Naive B cell (primary cell): ENCODE results near the gene TAS2R50. TPM values are rescaled to one million over a fixed set of nuclear protein-coding genes. Genes with fewer than 3 reads are reported as not detected.

Source experiments
- ATAC-seq, 2 donors: fragments of 150-1000 bp; cut with Tn5 transposase; 2 replicates each; pipeline ENCODE4 v1.10.0; 2021; ENCODE audit warnings: low read depth in 2 of 2, mild to moderate bottlenecking in 2 of 2, moderate library complexity in 2 of 2
- DNase-seq: peaks from one replicate; pipeline ENCODE4 v3.0.0; 2022
- H3K27ac Mint-ChIP-seq, 6 donors: one replicate each; pipeline ENCODE4 v1.8.0; 2020 to 2022; ENCODE audit warnings: mild to moderate bottlenecking in 6 of 6, mixed read lengths in 6 of 6, moderate library complexity in 5 of 6, inconsistent platforms in 2 of 6
- H3K27me3 Mint-ChIP-seq, 3 donors: one replicate each; pipeline ENCODE4 v1.8.0; 2021 to 2022; ENCODE audit warnings: mixed read lengths in 3 of 3, mild to moderate bottlenecking in 1 of 3
- H3K36me3 Mint-ChIP-seq, 2 donors: one replicate each; pipeline ENCODE4 v1.8.0; 2020 to 2022; ENCODE audit warnings: mixed read lengths in 2 of 2, inconsistent platforms in 1 of 2, mild to moderate bottlenecking in 1 of 2
- H3K4me1 Mint-ChIP-seq, 3 donors: one replicate each; pipeline ENCODE4 v1.8.0; 2020 to 2022; ENCODE audit warnings: mixed read lengths in 3 of 3, inconsistent platforms in 1 of 3, mild to moderate bottlenecking in 1 of 3, moderate library complexity in 1 of 3
- H3K4me3 Mint-ChIP-seq, 8 donors: one replicate each; pipeline ENCODE4 v1.8.0; 2020 to 2022; ENCODE audit warnings: mild to moderate bottlenecking in 8 of 8, mixed read lengths in 8 of 8, moderate library complexity in 8 of 8, inconsistent platforms in 2 of 8
- H3K9me3 Mint-ChIP-seq, 7 donors: one replicate each; pipeline ENCODE4 v1.8.0; 2020 to 2022; ENCODE audit warnings: mixed read lengths in 7 of 7, mild to moderate bottlenecking in 5 of 7, inconsistent platforms in 2 of 7, moderate library complexity in 1 of 7
- polyA plus RNA-seq, 6 donors: library from polyadenylated mRNA; unstranded; fragments of 300-500 nt; fragmentation: Illumina TruSeq; gene quantifications; one replicate each; pipeline ENCODE4 v1.2.3, GENCODE V29; 2021; ENCODE audit warnings: low read depth in 6 of 6

TAS2R50 gene
- polyA plus RNA-seq, 6 donors from 2014 or later: not detected

GRCh38 chr12:10974965-10975364 lies 11.7 kb downstream of the TAS2R50 start:
- Mint-ChIP-seq H3K9me3 (peaks cover 0 to 1% (median 0%) of the 10 kb centered on the region in 7 donors), H3K27ac (no peak overlapping the region), H3K4me3 (no peak overlapping the region), H3K27me3 (no peaks in the 10 kb centered on the region), H3K4me1 (peaks cover 0 to 17% (median 14%) of the 10 kb centered on the region in 3 donors), H3K36me3 (peaks cover 0 to 9% of the 10 kb centered on the region in 2 donors)
- no peak for ATAC-seq
- no peak for DNase-seq

- no peak for ATAC-seq
- H3K27ac Mint-ChIP-seq: no peak overlapping the region
- H3K36me3 Mint-ChIP-seq: peaks cover 0 to 4% of the 10 kb centered on the region in 2 donors
- H3K4me3 Mint-ChIP-seq: no peak overlapping the region
- H3K4me1 Mint-ChIP-seq: peaks cover 0 to 4% (median 0%) of the 10 kb centered on the region in 3 donors
- no peak for DNase-seq
- no peaks in the 10 kb centered on the region for H3K27me3 Mint-ChIP-seq
- peaks cover 0 to 1% (median 0%) of the 10 kb centered on the region in 7 donors for H3K9me3 Mint-ChIP-seq
Measured at GRCh38 chr12:10968765-10969456, 17.8 kb downstream of the TAS2R50 start.

- ATAC-seq (no peak), DNase-seq (no peak)
- Mint-ChIP-seq H3K9me3 (peaks cover 0 to 1% (median 0%) of the 10 kb centered on the region in 7 donors), H3K27me3 (no peaks in the 10 kb centered on the region), H3K36me3 (peaks cover 0 to 9% of the 10 kb centered on the region in 2 donors), H3K4me3 (no peak overlapping the region), H3K4me1 (peaks cover 0 to 4% (median 0%) of the 10 kb centered on the region in 3 donors), H3K27ac (peak overlapping the region in 1 of 6 donors; percentile 7)
Measured at GRCh38 chr12:10967409-10967808, 19.3 kb downstream of the TAS2R50 start.

GRCh38 chr12:10966314-10966713 lies 20.4 kb downstream of the TAS2R50 start:
- H3K27ac Mint-ChIP-seq: no peak overlapping the region
- peaks cover 0 to 9% of the 10 kb centered on the region in 2 donors for H3K36me3 Mint-ChIP-seq
- no peak for DNase-seq
- peaks cover 0 to 1% (median 0%) of the 10 kb centered on the region in 7 donors for H3K9me3 Mint-ChIP-seq
- no peak overlapping the region for H3K4me3 Mint-ChIP-seq
- peaks cover 6 to 10% (median 8%) of the 10 kb centered on the region in 3 donors for H3K4me1 Mint-ChIP-seq
- ATAC-seq: no peak
- no peaks in the 10 kb centered on the region for H3K27me3 Mint-ChIP-seq

GRCh38 chr12:10965476-10965875 lies 21.2 kb downstream of the TAS2R50 start:
- Mint-ChIP-seq H3K4me3 (no peak overlapping the region), H3K4me1 (peaks cover 14 to 15% (median 15%) of the 10 kb centered on the region in 3 donors), H3K9me3 (peaks cover 0 to 1% (median 0%) of the 10 kb centered on the region in 7 donors), H3K27ac (no peak overlapping the region), H3K27me3 (no peaks in the 10 kb centered on the region), H3K36me3 (peaks cover 0 to 9% of the 10 kb centered on the region in 2 donors)
- no peak for DNase-seq
- no peak for ATAC-seq

GRCh38 chr12:10960211-10960610 lies 26.5 kb downstream of the TAS2R50 start:
- Mint-ChIP-seq H3K9me3 (peaks cover 4 to 12% (median 9%) of the 10 kb centered on the region in 7 donors), H3K36me3 (peaks cover 19 to 23% of the 10 kb centered on the region in 2 donors), H3K4me1 (peaks cover 11 to 25% (median 14%) of the 10 kb centered on the region in 3 donors), H3K27ac (peak overlapping the region in 1 of 6 donors; percentile 67), H3K27me3 (no peaks in the 10 kb centered on the region), H3K4me3 (no peak overlapping the region)
- DNase-seq: no peak
- no peak for ATAC-seq

- Mint-ChIP-seq H3K27me3 (no peaks in the 10 kb centered on the region), H3K4me1 (peaks cover 11 to 25% (median 14%) of the 10 kb centered on the region in 3 donors)
- no peak for ATAC-seq
Measured at GRCh38 chr12:10959804-10960203, 26.9 kb downstream of the TAS2R50 start.

GRCh38 chr12:10957741-10958140 lies 29.0 kb downstream of the TAS2R50 start:
- H3K4me3 Mint-ChIP-seq: no peak overlapping the region
- H3K27ac Mint-ChIP-seq: no peak overlapping the region
- H3K9me3 Mint-ChIP-seq: peaks cover 5 to 21% (median 15%) of the 10 kb centered on the region in 7 donors
- ATAC-seq: no peak
- H3K4me1 Mint-ChIP-seq: peaks cover 15 to 25% (median 15%) of the 10 kb centered on the region in 3 donors
- peaks cover 25 to 47% of the 10 kb centered on the region in 2 donors for H3K36me3 Mint-ChIP-seq
- no peak for DNase-seq
- no peaks in the 10 kb centered on the region for H3K27me3 Mint-ChIP-seq

More at GRCh38 chr12:10959804-10960203, 26.9 kb downstream of the TAS2R50 start:
- Mint-ChIP-seq H3K36me3 (peaks cover 22 to 27% of the 10 kb centered on the region in 2 donors), H3K27ac (peak overlapping the region in 3 of 6 donors; percentile 8 to 68 (median 67)), H3K4me3 (no peak overlapping the region), H3K9me3 (peaks cover 5 to 15% (median 10%) of the 10 kb centered on the region in 7 donors)
- DNase-seq: no peak

GRCh38 chr12:10956085-10956484 lies 30.6 kb downstream of the TAS2R50 start:
- Mint-ChIP-seq H3K27me3 (no peaks in the 10 kb centered on the region), H3K4me3 (no peak overlapping the region), H3K27ac (no peak overlapping the region), H3K9me3 (peaks cover 5 to 23% (median 15%) of the 10 kb centered on the region in 7 donors), H3K36me3 (peaks cover 28 to 47% of the 10 kb centered on the region in 2 donors), H3K4me1 (peaks cover 6 to 14% (median 7%) of the 10 kb centered on the region in 3 donors)
- ATAC-seq (no peak), DNase-seq (no peak)

GRCh38 chr12:10952645-10953044 lies 34.1 kb downstream of the TAS2R50 start:
- DNase-seq (no peak), ATAC-seq (no peak)
- H3K9me3 Mint-ChIP-seq: peaks cover 7 to 42% (median 25%) of the 10 kb centered on the region in 7 donors
- H3K36me3 Mint-ChIP-seq: peaks cover 28 to 53% of the 10 kb centered on the region in 2 donors
- peak overlapping the region in 1 of 8 donors; percentile 17 for H3K4me3 Mint-ChIP-seq
- peaks cover 1 to 10% (median 3%) of the 10 kb centered on the region in 3 donors for H3K4me1 Mint-ChIP-seq
- H3K27ac Mint-ChIP-seq: peak overlapping the region in 1 of 6 donors; percentile 16
- no peaks in the 10 kb centered on the region for H3K27me3 Mint-ChIP-seq

- H3K4me1 Mint-ChIP-seq: no peaks in the 10 kb centered on the region
- peaks cover 4 to 6% of the 10 kb centered on the region in 2 donors for H3K36me3 Mint-ChIP-seq
- H3K27ac Mint-ChIP-seq: peak overlapping the region in 2 of 6 donors; percentile 44 to 83
- DNase-seq (no peak), ATAC-seq (no peak)
- H3K27me3 Mint-ChIP-seq: no peaks in the 10 kb centered on the region
- peaks cover 0 to 19% (median 13%) of the 10 kb centered on the region in 7 donors for H3K9me3 Mint-ChIP-seq
- H3K4me3 Mint-ChIP-seq: no peak overlapping the region
Measured at GRCh38 chr12:10943167-10943566, 43.5 kb downstream of the TAS2R50 start.

GRCh38 chr12:10941916-10942607 lies 44.6 kb downstream of the TAS2R50 start:
- Mint-ChIP-seq H3K9me3 (peaks cover 0 to 11% (median 7%) of the 10 kb centered on the region in 7 donors), H3K4me3 (no peak overlapping the region), H3K27ac (peak overlapping the region in 1 of 6 donors; percentile 60), H3K4me1 (no peaks in the 10 kb centered on the region), H3K27me3 (no peaks in the 10 kb centered on the region), H3K36me3 (peaks cover 0 to 4% of the 10 kb centered on the region in 2 donors)
- no peak for ATAC-seq
- DNase-seq: no peak

GRCh38 chr12:10941369-10941768 lies 45.3 kb downstream of the TAS2R50 start:
- ATAC-seq (no peak), DNase-seq (no peak)
- Mint-ChIP-seq H3K27me3 (no peaks in the 10 kb centered on the region), H3K36me3 (peaks cover 0 to 4% of the 10 kb centered on the region in 2 donors), H3K4me3 (no peak overlapping the region), H3K27ac (no peak overlapping the region), H3K9me3 (peaks cover 0 to 6% (median under 1%) of the 10 kb centered on the region in 7 donors), H3K4me1 (no peaks in the 10 kb centered on the region)
